Fibroblast of the aortic adventitia (primary cell): ENCODE measurements around the gene ENDOU. TPM values are rescaled to one million over a fixed set of nuclear protein-coding genes. Genes with fewer than 3 reads are reported as not detected.

Experiments
- DNase-seq: peaks from one replicate; pipeline ENCODE4 v3.0.0-alpha.2; 2010; ENCODE audit warnings: low read depth
- H3K4me3 ChIP-seq: 2 replicates; pipeline ENCODE4 v1.5.1; 2011; ENCODE audit warnings: low read depth, mild to moderate bottlenecking, control low read depth, low read length, moderate library complexity
- CTCF ChIP-seq: IDR thresholded peaks from 2 replicates; pipeline ENCODE4 v1.5.1; 2011; ENCODE audit warnings: mild to moderate bottlenecking, low read length, control low read depth, inconsistent platforms; ENCODE audit not compliant: insufficient read depth
- total RNA-seq: library from RNA; depleted of rRNA; stranded (reverse); fragments of >200 nt; gene quantifications from 2 replicates; pipeline ENCODE4 v1.2.3, GENCODE V29; 2012; ENCODE audit warnings: low replicate concordance

Gene ENDOU
- total RNA-seq, 1 donor, result 0.36 TPM

- no peak for TF ChIP-seq CTCF
- no peak for DNase-seq
- no peak overlapping the region for H3K4me3 ChIP-seq
Observed at GRCh38 chr12:47707905-47708543, 17.3 kb downstream of the ENDOU start.

- TF ChIP-seq CTCF, result no peak
- no peak overlapping the region for H3K4me3 ChIP-seq
- DNase-seq, result no peak
Observed at GRCh38 chr12:47707355-47707754, 17.9 kb downstream of the ENDOU start.

- H3K4me3 ChIP-seq, result peak within 1 kb of the TSS; percentile 84
- TF ChIP-seq CTCF, result peak; percentile 70
- DNase-seq, result peak; percentile 85
Observed at GRCh38 chr12:47705566-47706425, 19.5 kb downstream of the ENDOU start, which contains the start of gene RPAP3. Gene RPAP3, minus strand, starts transcription at chr12:47706030. Its CDS starts 3,190 bp downstream, at chr12:47702840.

- peak overlapping the region; percentile 84 for H3K4me3 ChIP-seq
- no peak for DNase-seq
- no peak for TF ChIP-seq CTCF
Observed at GRCh38 chr12:47705229-47705565, 20.1 kb downstream of the ENDOU start.

GRCh38 chr12:47704719-47705118 lies 20.6 kb downstream of the ENDOU start:
- DNase-seq, result no peak
- TF ChIP-seq CTCF, result no peak
- H3K4me3 ChIP-seq, result peak overlapping the region; percentile 84

- H3K4me3 ChIP-seq, result no peak overlapping the region
- DNase-seq, result no peak
- TF ChIP-seq CTCF, result no peak
Observed at GRCh38 chr12:47700263-47700662, 25.0 kb downstream of the ENDOU start.
